HG03575 (cell line): ENCODE results near the gene ORC3.
"Not testable (repeated sequence)": the region's sequence is repeated elsewhere in the genome, so short reads cannot be mapped to it uniquely, and the experiment has no call there.

Experiments used
- ATAC-seq: cut with Tn5 transposase; IDR thresholded peaks from one replicate; pipeline ENCODE4 v1.9.1; 2021; ENCODE audit not compliant: unreplicated experiment, insufficient number of reproducible peaks, low FRiP score; ENCODE audit errors: extremely low read depth

ORC3 gene

GRCh38 chr6:87683890-87684289 lies 94.0 kb downstream of the ORC3 start:
- no peak for ATAC-seq

GRCh38 chr6:87684895-87685654 lies 95.1 kb downstream of the ORC3 start:
- no peak for ATAC-seq

- ATAC-seq: not testable (repeated sequence)
Observed at GRCh38 chr6:87686636-87687205, 96.8 kb downstream of the ORC3 start.

DNA sequence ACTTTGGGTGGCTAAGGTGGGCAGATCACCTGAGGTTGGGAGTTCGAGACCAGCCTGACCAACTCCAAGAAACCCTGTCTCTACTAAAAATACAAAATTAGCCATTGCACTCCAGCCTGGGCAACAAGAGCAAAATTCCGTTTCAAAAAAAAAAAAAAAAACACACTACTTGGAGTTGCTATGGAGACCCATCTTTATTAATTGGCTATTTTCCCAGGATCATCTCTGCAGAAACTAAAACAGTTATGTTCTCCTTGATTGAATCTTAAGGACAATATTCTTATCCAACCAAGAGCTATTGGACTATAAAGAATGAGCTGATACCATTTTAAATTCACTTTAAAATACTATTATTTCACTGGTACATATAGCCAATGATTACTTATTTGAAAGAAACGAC lies 97.4 kb downstream of the ORC3 start:
- ATAC-seq: no peak

DNA sequence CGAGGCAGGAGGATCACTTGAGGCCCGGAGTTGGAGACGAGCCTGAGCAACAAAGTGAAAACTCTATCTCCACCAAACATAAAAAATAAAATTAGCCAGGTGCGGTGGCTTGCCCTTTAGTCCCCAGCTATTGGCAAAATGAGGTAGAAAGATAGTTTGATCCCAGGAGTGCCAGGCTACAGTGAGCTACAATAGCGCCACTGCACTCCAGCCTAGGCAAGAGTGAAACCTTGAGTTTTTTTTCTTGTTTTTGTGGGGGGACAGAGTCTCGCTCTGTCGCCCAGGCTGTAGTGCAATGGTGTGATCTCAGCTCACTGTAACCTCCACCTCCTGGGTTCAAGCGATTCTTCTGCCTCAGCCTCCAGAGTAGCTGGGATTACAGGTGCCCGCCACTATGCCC lies 98.0 kb downstream of the ORC3 start:
- not testable (repeated sequence) for ATAC-seq

GRCh38 chr6:87690441-87690840 lies 100.5 kb downstream of the ORC3 start:
- ATAC-seq: no peak

GRCh38 chr6:87692086-87692485 lies 102.2 kb downstream of the ORC3 start:
- ATAC-seq: no peak

- not testable (repeated sequence) for ATAC-seq
Observed at GRCh38 chr6:87696817-87697216, 106.9 kb downstream of the ORC3 start.

GRCh38 chr6:87697581-87698546 lies 107.9 kb downstream of the ORC3 start:
- ATAC-seq: no peak

- no peak for ATAC-seq
Observed at GRCh38 chr6:87698547-87699006, 108.6 kb downstream of the ORC3 start.

GRCh38 chr6:87699576-87699975 lies 109.6 kb downstream of the ORC3 start:
- ATAC-seq: no peak

DNA sequence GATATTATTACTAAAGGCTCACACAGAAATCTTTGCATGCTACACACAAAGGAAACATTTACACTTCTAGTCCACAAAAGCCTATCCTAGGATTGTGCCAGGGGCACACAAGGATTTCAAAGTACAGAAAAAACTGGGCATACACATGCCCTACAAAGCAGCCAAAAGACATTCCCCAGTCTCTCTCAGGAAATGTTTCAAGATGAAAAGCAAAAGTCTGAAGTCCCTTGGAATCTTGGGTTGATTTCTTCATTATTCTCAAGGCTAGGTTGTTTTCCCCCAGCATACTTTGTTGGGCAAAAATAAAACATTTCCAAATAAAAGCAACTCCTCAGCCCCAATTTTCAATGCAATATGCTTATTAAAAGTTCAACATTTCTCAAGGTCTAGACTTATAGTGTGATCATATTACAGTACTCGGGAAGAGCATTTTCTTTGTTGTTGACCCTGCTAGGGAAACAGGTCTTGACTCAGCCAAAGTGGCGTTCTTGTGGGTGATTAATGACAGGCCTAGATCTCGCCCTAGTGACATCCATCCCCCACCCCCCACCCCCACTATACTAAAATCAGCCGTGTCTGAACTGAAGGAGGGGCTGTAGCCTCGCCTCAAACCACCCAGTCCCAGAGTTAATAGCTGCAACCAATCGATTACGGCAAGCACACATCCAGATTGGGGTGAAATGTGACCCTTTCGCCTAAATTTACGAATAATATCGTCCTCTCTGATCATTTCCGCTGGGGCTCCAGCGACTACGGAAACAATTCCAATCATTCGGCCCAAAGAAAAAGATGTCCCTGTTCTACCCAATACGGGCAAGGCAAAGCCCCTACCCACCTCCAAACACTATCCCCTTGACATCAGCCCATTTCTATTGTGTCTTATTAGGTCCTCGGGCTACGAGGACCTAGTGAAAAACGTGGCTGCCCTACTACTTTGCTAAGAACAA lies 110.7 kb downstream of the ORC3 start:
- ATAC-seq: no peak

GRCh38 chr6:87701344-87701675 lies 111.4 kb downstream of the ORC3 start:
- ATAC-seq: no peak

- peak; percentile 40 for ATAC-seq
Observed at GRCh38 chr6:87701676-87702588, 112.0 kb downstream of the ORC3 start, which contains the start of gene AKIRIN2. Gene AKIRIN2 (minus strand): TSS chr6:87702233. CDS start chr6:87701684, 549 bp downstream.

DNA sequence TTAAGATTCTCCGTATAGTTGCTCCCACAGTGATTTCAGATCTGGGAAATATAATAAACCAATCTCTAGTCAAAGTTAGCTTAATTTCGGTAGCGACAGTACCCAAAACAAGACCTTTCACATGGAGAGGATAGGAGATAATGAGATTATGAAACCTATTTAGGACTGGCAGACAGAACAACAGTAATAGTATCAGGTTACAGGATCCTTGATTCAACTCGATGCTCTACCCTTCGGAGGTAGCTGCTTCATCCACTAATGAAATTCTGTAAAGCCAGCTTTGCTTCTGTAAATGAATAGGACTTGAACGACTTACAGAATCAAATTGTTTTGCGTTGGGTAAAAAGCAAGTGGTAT lies 112.6 kb downstream of the ORC3 start:
- no peak for ATAC-seq

- not testable (repeated sequence) for ATAC-seq
Observed at GRCh38 chr6:87703039-87703438, 113.1 kb downstream of the ORC3 start.

GRCh38 chr6:87705070-87705691 lies 115.2 kb downstream of the ORC3 start:
- ATAC-seq: peak; percentile 43
